Glomerular visceral epithelial cell (primary cell): ENCODE measurements around the gene ZNF780A.
"Not testable (repeated sequence)": the region's sequence is repeated elsewhere in the genome, so short reads cannot be mapped to it uniquely, and the experiment has no call there.

Experiments used
- DNase-seq: peaks from one replicate; pipeline ENCODE4 v3.0.0-alpha.2; 2016; ENCODE audit errors: extremely low spot score

Gene ZNF780A

GRCh38 chr19:40084948-40085347, 5.8 kb downstream of the ZNF780A start:
- DNase-seq = no peak

GRCh38 chr19:40081411-40081810, 9.3 kb downstream of the ZNF780A start:
- no peak for DNase-seq

GRCh38 chr19:40080289-40080688, 10.5 kb downstream of the ZNF780A start:
- DNase-seq = no peak

- DNase-seq = no peak
Observed at GRCh38 chr19:40078377-40078776, 12.4 kb downstream of the ZNF780A start.

DNA sequence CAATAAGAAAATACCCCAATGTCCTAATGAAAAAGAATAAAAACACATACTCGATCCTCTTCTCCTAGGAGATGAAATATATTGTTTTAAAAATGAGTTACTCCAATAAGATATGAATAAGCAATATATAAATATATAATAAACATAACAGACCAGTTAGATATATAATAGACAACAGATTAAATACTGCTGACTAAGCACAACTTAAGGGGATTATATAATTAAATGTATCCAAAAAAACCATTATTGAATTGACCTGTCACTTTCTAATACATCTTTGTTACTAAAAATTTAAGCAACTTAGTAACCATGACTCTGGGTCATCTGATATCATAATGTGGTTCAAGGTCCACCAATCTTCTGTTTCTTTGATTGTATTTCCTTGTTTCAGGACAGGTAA, 20.7 kb downstream of the ZNF780A start:
- DNase-seq = no peak

GRCh38 chr19:40059624-40060023, 31.1 kb downstream of the ZNF780A start:
- DNase-seq = no peak

DNA sequence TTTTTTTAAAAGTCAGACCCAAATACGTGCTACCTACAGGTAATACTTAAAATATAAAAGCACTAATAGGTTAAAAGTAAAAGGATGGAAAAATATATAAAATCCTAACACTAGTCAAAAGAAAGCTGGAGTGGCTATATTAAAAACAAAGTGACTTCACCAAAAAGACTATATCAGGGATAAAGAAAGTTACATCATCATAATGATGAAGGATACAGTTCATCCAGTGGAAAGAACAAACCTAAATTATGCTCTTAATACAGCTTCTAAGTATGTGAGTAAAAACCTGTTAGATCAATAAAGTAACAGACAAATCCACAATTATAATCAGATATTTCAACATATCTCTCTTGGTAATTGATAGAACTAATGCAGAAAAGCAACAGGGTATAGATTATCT, 33.6 kb downstream of the ZNF780A start:
- DNase-seq = no peak

- no peak for DNase-seq
Observed at GRCh38 chr19:40056505-40056904, 34.2 kb downstream of the ZNF780A start.

- peak; percentile 63 for DNase-seq
Observed at GRCh38 chr19:40055832-40056504, 34.8 kb downstream of the ZNF780A start, which contains the start of gene ZNF780B. Gene ZNF780B, minus strand, starts transcription at chr19:40056231. Its CDS starts 5,899 bp downstream, at chr19:40050332.

GRCh38 chr19:40055049-40055448, 35.7 kb downstream of the ZNF780A start:
- DNase-seq = no peak

DNA sequence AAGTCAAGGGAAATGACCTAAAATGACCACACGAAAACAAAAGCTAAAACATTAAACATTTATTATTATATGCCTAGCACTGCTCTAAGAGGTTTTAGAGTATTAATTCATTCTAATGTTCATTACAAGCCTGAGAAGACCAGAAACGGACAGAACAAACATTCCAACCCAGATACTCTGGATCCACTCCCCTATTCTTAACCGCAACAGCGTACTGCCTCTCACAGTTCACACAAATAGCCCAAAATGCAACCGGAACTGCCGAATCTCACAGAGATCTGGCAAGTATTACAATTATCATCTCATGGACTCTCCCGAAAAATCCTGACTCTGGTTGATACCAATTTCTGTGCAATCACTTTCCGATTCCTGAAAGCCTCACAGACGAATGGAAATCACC, 36.1 kb downstream of the ZNF780A start:
- DNase-seq = no peak

DNA sequence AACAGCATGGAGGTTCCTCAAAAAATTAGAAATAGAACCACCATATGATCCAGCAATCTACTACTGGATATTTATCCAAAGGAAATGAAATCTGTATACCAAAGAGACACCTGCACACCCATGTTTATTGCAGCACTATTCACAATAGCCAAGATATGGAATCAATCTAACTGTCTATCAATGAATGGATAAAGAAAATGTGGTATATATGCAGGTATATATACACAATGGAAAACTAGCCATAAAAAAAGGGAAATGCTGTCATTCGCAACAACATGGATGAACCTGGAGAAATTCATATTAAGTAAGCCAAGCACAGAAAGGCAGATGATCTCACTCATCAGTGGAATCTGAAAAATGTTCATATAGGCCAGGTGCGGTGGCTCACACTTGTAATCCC, 37.3 kb downstream of the ZNF780A start:
- no peak for DNase-seq

GRCh38 chr19:40041718-40042117, 49.0 kb downstream of the ZNF780A start:
- not testable (repeated sequence) for DNase-seq

- DNase-seq = not testable (repeated sequence)
Observed at GRCh38 chr19:40038047-40038446, 52.7 kb downstream of the ZNF780A start.

DNA sequence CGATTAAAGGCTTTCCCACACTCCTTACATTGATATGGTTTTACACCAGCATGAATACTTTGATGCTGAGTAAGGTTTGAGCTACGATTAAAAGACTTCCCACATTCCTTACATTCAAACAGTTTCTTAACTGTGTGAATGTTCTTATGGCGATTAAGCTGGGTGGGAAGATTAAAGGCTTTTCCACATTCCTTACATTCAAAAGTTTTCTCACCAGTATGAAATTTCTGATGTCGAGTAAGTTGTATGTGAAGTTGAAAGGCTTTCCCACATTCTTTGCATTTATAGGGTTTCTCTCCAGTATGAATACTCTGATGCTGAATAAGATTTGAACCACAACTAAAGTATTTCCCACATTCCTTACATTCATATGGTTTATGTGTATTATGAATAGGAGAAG, 54.7 kb downstream of the ZNF780A start:
- peak; percentile 34 for DNase-seq

GRCh38 chr19:40033989-40034560, 56.7 kb downstream of the ZNF780A start:
- DNase-seq = no peak

DNA sequence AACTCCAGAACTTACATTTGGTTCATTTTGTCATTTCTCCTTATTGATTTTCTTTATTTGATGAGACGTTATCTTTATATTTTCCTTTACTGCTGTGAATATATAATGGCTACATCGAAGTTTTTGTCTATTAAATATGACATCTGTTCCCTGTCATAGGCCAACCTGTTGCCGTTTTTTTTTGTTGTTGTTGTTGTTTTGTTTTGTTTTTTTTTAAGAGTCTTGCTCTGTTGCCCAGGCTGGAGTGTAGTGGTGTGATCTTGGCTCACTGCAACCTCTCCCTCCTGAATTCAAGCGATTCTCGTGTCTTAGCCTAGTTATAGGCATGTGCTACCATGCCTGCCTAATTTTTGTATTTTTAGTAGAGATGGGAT, 64.2 kb downstream of the ZNF780A start:
- DNase-seq = no peak

DNA sequence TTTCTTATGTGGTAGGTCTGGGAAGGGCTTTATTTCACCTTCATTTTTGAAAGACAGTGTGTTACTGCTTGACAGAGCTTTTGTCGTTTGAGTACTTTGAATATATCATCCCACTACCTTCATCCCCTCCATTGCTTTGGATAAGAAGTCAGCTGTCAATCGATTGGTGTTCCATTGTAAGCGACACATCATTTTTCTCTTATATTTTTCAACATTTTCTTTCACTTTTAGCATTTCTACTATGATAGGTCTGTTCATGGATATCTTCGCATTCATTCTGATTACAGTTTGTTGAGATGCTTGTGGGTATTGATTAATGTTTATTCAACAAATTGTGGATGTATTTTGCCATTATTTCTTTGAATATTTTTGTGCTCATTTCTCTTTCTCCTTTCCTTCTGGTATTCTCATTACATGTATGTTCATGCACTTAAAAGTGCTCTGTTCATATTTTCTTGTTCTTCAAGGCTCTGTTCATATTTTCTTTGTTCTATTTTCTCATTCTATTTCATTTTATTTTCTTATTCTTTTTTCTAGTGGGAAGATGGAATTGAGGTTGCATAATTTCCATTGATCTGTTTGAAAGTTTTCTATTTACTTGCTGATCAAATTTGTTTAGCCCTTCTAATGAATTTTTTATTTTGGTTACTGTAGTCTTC, 64.7 kb downstream of the ZNF780A start:
- no peak for DNase-seq

- DNase-seq = no peak
Observed at GRCh38 chr19:40023969-40024368, 66.8 kb downstream of the ZNF780A start.
